Measurements from ENCODE around the gene MAP3K6. TPM values are rescaled to one million over a fixed set of nuclear protein-coding genes. Genes with fewer than 3 reads are reported as not detected.

Gene MAP3K6
- total RNA-seq, 4 donors from 2014 or later, result 13.5 to 35.5 (median 24.4) TPM

GRCh38 chr1:27392778-27393635 is 26.2 kb upstream of the MAP3K6 start:
- in situ Hi-C loops (cut with MboI; ENCODE audit: low pct_ligation_motif_present in 1 of 4, low pct_unique_long_range_greater_than_20kb in 1 of 4, low sequenced_read_pairs in 3 of 4) (loop anchor here (5.0 to 10.0 kb wide), 2 partner anchors 91 to 212 kb away; partner anchors contain the start of gene AHDC1 (in 1 of the 4)), intact Hi-C loops (cut with DNase I; ENCODE audit: low total_unique reads) (loop anchor here (5.0 kb wide), 1 partner anchor 91 kb away; no protein-coding TSS in a partner anchor)
- peaks cover 7% of the 10 kb centered on the region for H3K27me3 ChIP-seq
- H3K27ac ChIP-seq, result peak overlapping the region; percentile 29 to 74 (median 60)
- H3K4me1 ChIP-seq, result peaks cover 16 to 23% (median 18%) of the 10 kb centered on the region in 4 donors
- WGBS, 2 donors (ENCODE audit: low coverage in 1 of 2), result 41 to 93% methylated on average over 8 to 30 of the region's 30 CpGs
- no peaks in the 10 kb centered on the region for H3K9me3 ChIP-seq
- no peak for DNase-seq
- H3K4me3 ChIP-seq, result peak overlapping the region; percentile 35 to 55 (median 46)
- no peak for TF ChIP-seq POLR2AphosphoS5 (IDR thresholded peaks at IDR 0.05)
- TF ChIP-seq POLR2A (IDR thresholded peaks at IDR 0.05), result no peak
- TF ChIP-seq EP300 (IDR thresholded peaks at IDR 0.05; ENCODE audit: low read depth), result no peak
- TF ChIP-seq, protein P1, sequence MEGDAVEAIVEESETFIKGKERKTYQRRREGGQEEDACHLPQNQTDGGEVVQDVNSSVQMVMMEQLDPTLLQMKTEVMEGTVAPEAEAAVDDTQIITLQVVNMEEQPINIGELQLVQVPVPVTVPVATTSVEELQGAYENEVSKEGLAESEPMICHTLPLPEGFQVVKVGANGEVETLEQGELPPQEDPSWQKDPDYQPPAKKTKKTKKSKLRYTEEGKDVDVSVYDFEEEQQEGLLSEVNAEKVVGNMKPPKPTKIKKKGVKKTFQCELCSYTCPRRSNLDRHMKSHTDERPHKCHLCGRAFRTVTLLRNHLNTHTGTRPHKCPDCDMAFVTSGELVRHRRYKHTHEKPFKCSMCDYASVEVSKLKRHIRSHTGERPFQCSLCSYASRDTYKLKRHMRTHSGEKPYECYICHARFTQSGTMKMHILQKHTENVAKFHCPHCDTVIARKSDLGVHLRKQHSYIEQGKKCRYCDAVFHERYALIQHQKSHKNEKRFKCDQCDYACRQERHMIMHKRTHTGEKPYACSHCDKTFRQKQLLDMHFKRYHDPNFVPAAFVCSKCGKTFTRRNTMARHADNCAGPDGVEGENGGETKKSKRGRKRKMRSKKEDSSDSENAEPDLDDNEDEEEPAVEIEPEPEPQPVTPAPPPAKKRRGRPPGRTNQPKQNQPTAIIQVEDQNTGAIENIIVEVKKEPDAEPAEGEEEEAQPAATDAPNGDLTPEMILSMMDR (IDR thresholded peaks at IDR 0.05), result peak in 1 of 5 experiments; percentile 14
- H3K36me3 ChIP-seq, result no peaks in the 10 kb centered on the region

DNA sequence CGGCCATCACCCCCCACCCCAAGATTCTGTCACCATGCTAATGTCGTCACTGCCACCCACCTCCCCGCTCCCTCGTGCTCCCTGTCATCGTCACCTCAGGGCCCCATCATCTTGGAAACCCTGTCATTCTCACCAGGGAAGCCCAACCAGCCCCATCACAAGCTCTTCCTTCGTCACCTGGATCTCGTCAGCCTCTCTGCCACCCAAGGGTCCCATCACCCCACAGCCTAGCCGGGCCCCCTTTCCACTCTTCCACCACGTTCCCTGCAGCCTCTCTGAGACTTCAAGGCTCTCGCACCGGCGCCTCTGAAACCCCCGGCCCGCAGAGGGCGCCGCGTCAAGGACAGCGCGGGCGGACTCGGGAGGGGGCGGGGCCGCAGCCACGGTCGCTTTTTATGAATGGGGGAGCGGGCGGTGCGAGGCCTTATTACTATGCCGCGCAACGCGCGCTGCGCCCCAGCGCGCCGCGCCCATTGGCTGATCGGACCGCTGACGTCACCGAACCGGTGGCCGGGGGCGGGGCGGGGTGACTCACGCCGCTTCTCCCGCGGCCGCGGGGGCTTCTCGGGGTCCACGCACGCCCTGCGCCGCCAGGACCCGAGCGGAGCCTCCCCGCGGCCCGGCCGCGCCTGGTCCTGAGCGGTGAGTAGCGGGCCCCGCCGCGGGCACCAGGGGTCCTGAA is 25.5 kb upstream of the MAP3K6 start, which contains the start of gene GPR3:
GPR3 (plus strand) TSS at position 527 of the 682 bp plus-strand sequence. CDS start 1,177 bp downstream, outside the sequence.
- peak; percentile 93 for DNase-seq
- Histone ChIP-seq H3K4me3 (peak within 1 kb of the TSS; percentile 35 to 55 (median 46)), H3K36me3 (no peaks in the 10 kb centered on the region), H3K27ac (peak within 1 kb of the TSS; percentile 29 to 74 (median 60)), H3K9me3 (no peaks in the 10 kb centered on the region), H3K27me3 (peaks cover 7% of the 10 kb centered on the region), H3K4me1 (peaks cover 16 to 23% (median 18%) of the 10 kb centered on the region in 4 donors)
- intact Hi-C loops (cut with DNase I; ENCODE audit: low total_unique reads) (loop anchor here (5.0 kb wide), 1 partner anchor 90 kb away; no protein-coding TSS in a partner anchor), in situ Hi-C loops (cut with MboI; ENCODE audit: low pct_ligation_motif_present in 1 of 4, low pct_unique_long_range_greater_than_20kb in 1 of 4, low sequenced_read_pairs in 3 of 4) (loop anchor here (5.0 to 10.0 kb wide), 2 partner anchors 90 to 213 kb away; partner anchors contain the start of gene AHDC1 (in 1 of the 4))
- 3% methylated on average over 8 to 45 of the region's 69 CpGs for WGBS, 2 donors (ENCODE audit: low coverage in 1 of 2)
- TF ChIP-seq POLR2A (IDR thresholded peaks at IDR 0.05) (no peak), POLR2AphosphoS5 (IDR thresholded peaks at IDR 0.05) (peak; percentile 26 to 49 (median 45)), EP300 (IDR thresholded peaks at IDR 0.05; ENCODE audit: low read depth) (no peak)
- TF ChIP-seq, protein P1 (IDR thresholded peaks at IDR 0.05), result peak; percentile 39 to 64 (median 55)

DNA sequence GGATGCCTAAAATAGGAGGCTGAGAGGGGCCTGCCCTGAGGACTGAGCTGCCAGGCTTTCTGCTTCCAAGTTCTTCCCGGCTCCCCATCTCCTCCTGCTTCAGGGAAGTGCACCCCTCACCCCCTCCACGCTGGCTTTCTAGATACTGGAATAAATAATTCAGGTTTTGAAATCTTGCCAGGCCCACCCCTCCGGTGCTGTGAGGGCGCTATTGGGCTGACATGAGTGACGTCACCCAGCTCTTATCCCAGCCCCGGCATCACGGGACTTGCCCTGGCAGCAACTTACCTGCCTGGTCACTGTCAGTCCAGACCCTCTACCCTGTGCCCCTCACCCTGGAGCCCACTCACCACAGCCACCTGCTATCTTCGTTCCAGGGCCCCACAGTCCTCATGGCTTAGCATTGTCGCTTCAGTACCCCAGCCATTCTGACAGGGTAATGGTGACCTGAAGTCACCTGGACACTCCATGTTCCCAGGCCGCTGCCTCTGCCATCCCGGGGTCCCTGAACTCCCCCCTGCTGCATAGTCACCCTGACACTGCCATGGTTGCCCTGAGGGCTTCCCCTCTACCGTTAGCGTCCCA is 24.8 kb upstream of the MAP3K6 start:
- WGBS, 2 donors (ENCODE audit: low coverage in 1 of 2), result 9% methylated on average over 13 of the region's 13 CpGs; no CpG with 5 or more reads in 1 of the 2 donors
- intact Hi-C loops (cut with DNase I; ENCODE audit: low total_unique reads), result loop anchor here (5.0 kb wide), 1 partner anchor 89 kb away; no protein-coding TSS in a partner anchor
- Histone ChIP-seq H3K4me3 (peak overlapping the region in 2 of 4 donors; percentile 52 to 55), H3K4me1 (peaks cover 16 to 23% (median 18%) of the 10 kb centered on the region in 4 donors), H3K27ac (peak overlapping the region in 3 of 4 donors; percentile 42 to 74 (median 68)), H3K36me3 (no peaks in the 10 kb centered on the region), H3K27me3 (peaks cover 7% of the 10 kb centered on the region), H3K9me3 (no peaks in the 10 kb centered on the region)
- in situ Hi-C loops (cut with MboI; ENCODE audit: low pct_ligation_motif_present in 1 of 4, low pct_unique_long_range_greater_than_20kb in 1 of 4, low sequenced_read_pairs in 3 of 4), result loop anchor here (5.0 to 10.0 kb wide), 2 partner anchors 89 to 213 kb away; partner anchors contain the start of gene AHDC1 (in 1 of the 4)
- TF ChIP-seq, protein P1 (IDR thresholded peaks at IDR 0.05), result no peak
- TF ChIP-seq EP300 (IDR thresholded peaks at IDR 0.05; ENCODE audit: low read depth) (no peak), POLR2AphosphoS5 (IDR thresholded peaks at IDR 0.05) (no peak), POLR2A (IDR thresholded peaks at IDR 0.05) (no peak)
- peak; percentile 49 for DNase-seq

Measured in transverse colon (tissue), 4 donors.